H1 (cell line): ENCODE results near the gene PALM2AKAP2. TPM values are rescaled to one million over a fixed set of nuclear protein-coding genes. Genes with fewer than 3 reads are reported as not detected.

Experiments
- GABPA ChIP-seq: IDR thresholded peaks from 2 replicates; pipeline ENCODE4 v1.6.1; 2011; ENCODE audit warnings: mild to moderate bottlenecking, low read length, moderate library complexity, borderline replicate concordance; ENCODE audit not compliant: insufficient read depth
- polyA plus RNA-seq, 7 experiments: library from polyadenylated mRNA; depleted of rRNA in 3 of 7; stranded (reverse) in 5 of 7; unstranded in 2 of 7; fragments of >200 nt in 5 of 7; fragments of 200-250 nt in 2 of 7; gene quantifications; 1 replicate in 5 of 7; 2 replicates in 1 of 7; 4 replicates in 1 of 7; pipeline versions ENCODE4 v1.2.1 to v1.2.3, GENCODE V29; 2011 to 2013; ENCODE audit warnings: missing spikeins in 2 of 7, mixed read lengths in 2 of 7
- total RNA-seq: library from RNA; stranded (reverse); fragmentation: NEBNext Ultra II Directional; extraction: Animal tissue kit (Norgen Biotek cat#: 25700); gene quantifications from 2 replicates; pipeline ENCODE4 v1.2.1, GENCODE V29; 2021

PALM2AKAP2 gene
- total and polyA plus RNA-seq, 2 of the 8 experiments (the other 6 are each of a cell fraction or from before 2014, with no cell fraction given), result 0.38 to 20.5 TPM

DNA sequence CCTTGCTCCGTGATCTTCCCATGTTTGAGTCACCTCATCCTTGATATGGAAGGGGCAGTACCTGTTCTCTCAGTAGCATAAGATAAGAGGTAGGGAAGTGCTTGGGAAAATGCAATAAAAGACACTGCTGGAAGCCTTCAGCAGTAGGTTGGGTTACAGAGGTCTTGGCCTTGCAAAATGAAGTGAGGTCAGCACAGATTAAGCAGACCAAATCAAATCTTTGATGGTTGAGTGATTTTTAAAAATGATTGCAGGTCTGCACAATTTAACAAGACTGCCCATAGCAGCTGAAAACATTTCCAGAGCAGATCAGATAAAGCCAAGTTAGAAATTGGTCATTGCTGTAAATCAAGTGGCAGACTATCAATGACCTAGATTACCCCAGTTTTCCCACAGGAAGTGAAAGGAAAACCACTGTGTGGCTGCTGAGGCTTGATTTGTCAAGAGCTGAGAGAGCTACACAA, 32.9 kb downstream of the PALM2AKAP2 start (continued):
- TF ChIP-seq GABPA, result no peak
